ENCODE data around the gene FBRSL1. TPM values are rescaled to one million over a fixed set of nuclear protein-coding genes. Genes with fewer than 3 reads are reported as not detected.

Gene FBRSL1
- total and polyA plus RNA-seq, 9 of the 15 experiments (the other 6 are each of a cell fraction or from before 2014, with no cell fraction given): 0.24 to 129 (median 7.3) TPM

DNA sequence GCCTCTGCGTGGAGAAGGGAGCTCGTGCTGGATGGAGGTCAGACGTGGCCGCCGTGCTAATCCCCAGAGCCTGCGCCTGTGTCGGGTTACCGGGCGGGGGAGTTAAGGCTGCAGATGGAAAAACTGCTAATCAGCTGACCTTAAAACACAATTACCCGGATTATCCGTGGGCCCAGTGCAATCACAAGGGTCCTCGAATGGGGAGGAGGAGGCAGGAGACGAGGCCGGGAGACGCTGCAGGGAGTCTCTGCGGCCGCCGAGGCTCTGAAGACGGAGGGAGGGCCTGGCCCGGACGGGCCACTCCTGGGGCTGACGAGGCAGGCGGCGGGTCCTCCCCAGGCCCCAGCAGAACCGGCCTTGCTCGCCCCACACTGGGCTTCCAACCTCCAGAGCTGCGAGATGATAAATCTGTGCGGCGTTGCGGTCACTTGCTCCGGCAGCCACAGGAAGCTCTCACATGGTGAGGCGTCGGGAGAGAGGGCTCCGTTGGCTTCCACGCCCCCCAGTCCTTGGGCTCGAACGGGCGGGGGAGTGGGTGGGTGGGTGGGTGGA, 32.9 kb upstream of the FBRSL1 start:
- intact Hi-C loops (cut with micrococcal nuclease): no loop called here

More for the DNA sequence above, 32.9 kb upstream of the FBRSL1 start:
- H3K9me3 ChIP-seq (replicated peaks; ENCODE audit: control insufficient read depth, insufficient read depth, low read depth, low read length): peaks cover 7% of the 10 kb centered on the region; the same call in 1 of the 2 replicates
- no peak overlapping the region for H3K4me3 ChIP-seq
- no peak for TF ChIP-seq ASH1L (IDR thresholded peaks at IDR 0.05; ENCODE audit: borderline replicate concordance, low read depth, partially characterized antibody)
- TF ChIP-seq KDM2B (CRISPR knock-in tag; IDR thresholded peaks at IDR 0.05): no peak
- no peak for TF ChIP-seq HNRNPUL1 (IDR thresholded peaks at IDR 0.05; ENCODE audit: low read length)
- no peak for TF ChIP-seq HDAC6 (IDR thresholded peaks at IDR 0.05; ENCODE audit: low read depth, low read length)
- TF ChIP-seq ZNF184 (CRISPR knock-in tag; IDR thresholded peaks at IDR 0.05): no peak
- TF ChIP-seq PYGO2 (tag; IDR thresholded peaks at IDR 0.05): no peak
- TF ChIP-seq KLF10 (CRISPR knock-in tag; IDR thresholded peaks at IDR 0.05): no peak
- no peak for TF ChIP-seq MYBL2 (IDR thresholded peaks at IDR 0.05; ENCODE audit: low read depth)
- TF ChIP-seq MYBL2 (CRISPR knock-in tag; IDR thresholded peaks at IDR 0.05; ENCODE audit: borderline replicate concordance): no peak
- TF ChIP-seq ZC3H4 (CRISPR knock-in tag; IDR thresholded peaks at IDR 0.05; ENCODE audit: borderline replicate concordance): no peak
- no peak for TF ChIP-seq ZNF668 (CRISPR knock-in tag; IDR thresholded peaks at IDR 0.05)
- no peak for TF ChIP-seq HDGF (IDR thresholded peaks at IDR 0.05)
- no peak for TF ChIP-seq NEUROD1 (IDR thresholded peaks at IDR 0.05; ENCODE audit: borderline replicate concordance, low read depth, low read length, partially characterized antibody)
- no peak for TF ChIP-seq CREM (IDR thresholded peaks at IDR 0.05; ENCODE audit: low read depth)
- no peak for TF ChIP-seq SNIP1 (IDR thresholded peaks at IDR 0.05; ENCODE audit: low read depth)
- TF ChIP-seq SREBF1 (IDR thresholded peaks at IDR 0.05; ENCODE audit: borderline replicate concordance, low read depth, low read length): no peak
- WGBS (ENCODE audit: insufficient coverage, low coverage, missing lambda C conversion rate): 1% methylated on average over 19 of the region's 38 CpGs
- in situ Hi-C loops (cut with MboI): no loop called here
- no peak for FAIRE-seq
- ATAC-seq: no peak
- no peak overlapping the region for H3K27ac ChIP-seq (ENCODE audit: extremely low read depth, low read depth, low read length)
- peaks cover 16 to 48% of the 10 kb centered on the region in 2 experiments; a peak in 4 of 5 replicates for H3K27me3 ChIP-seq (ENCODE audit: control insufficient read depth in 2 of 2, insufficient read depth in 2 of 2, low read length in 2 of 2)
- ChIA-PET POLR2A (interaction anchor here (1.0 kb wide), 1 partner anchor 9 kb away, joined by 3 read pairs; no protein-coding TSS in a partner anchor), CTCF (ENCODE audit: low intra/inter-chr PET ratio) (no interaction called here)
- H3K9ac ChIP-seq (ENCODE audit: insufficient read depth in 1 of 2, low read depth in 2 of 2, low read length in 2 of 2): no peak overlapping the region
- no peak overlapping the region for H3K4me2 ChIP-seq (ENCODE audit: insufficient read depth, low read length)
- H3K4me1 ChIP-seq (replicated peaks in 1 of 2; ENCODE audit: control insufficient read depth in 2 of 2, insufficient read depth in 2 of 2, low read length in 2 of 2): peaks cover 0 to 31% of the 10 kb centered on the region in 2 experiments; a peak in 2 of 5 replicates
- no peak for DNase-seq (ENCODE audit: extremely low read depth in 1 of 4, low spot score in 3 of 4)
- no peak overlapping the region for H2AFZ ChIP-seq (ENCODE audit: low read depth, low read length)
- H3K9me1 ChIP-seq (ENCODE audit: control insufficient read depth, insufficient read depth, low read length): no peaks in the 10 kb centered on the region
- no TSS peak for BruUV-seq (replicated peaks)
- H4K20me1 ChIP-seq (replicated peaks; ENCODE audit: control insufficient read depth, insufficient read depth, low read length): no peaks in the 10 kb centered on the region
- no peaks in the 10 kb centered on the region for H3K36me3 ChIP-seq (ENCODE audit: control insufficient read depth, insufficient read depth, low read length)
- H3K79me2 ChIP-seq (ENCODE audit: control insufficient read depth, insufficient read depth, low read length): no peaks in the 10 kb centered on the region
